Testis (tissue), 2 donors: ENCODE results near the gene GEMIN5.

Source experiments
- CTCF ChIP-seq, 3 experiments: fragments of 450-650 bp in 2 of 3; fragments of 200-600 bp in 1 of 3; sonication (generic) in 1 of 3; IDR thresholded peaks; one replicate each; pipeline ENCODE4 v1.5.1; 2016 to 2019; ENCODE audit warnings: antibody characterized with exemption in 3 of 3, mild to moderate bottlenecking in 2 of 3, moderate library complexity in 1 of 3
- POLR2A ChIP-seq: fragments of 450-650 bp; IDR thresholded peaks from one replicate; pipeline ENCODE4 v1.6.1; 2017; ENCODE audit warnings: antibody characterized with exemption, mild to moderate bottlenecking, moderate library complexity

GRCh38 chr5:154986151-154986550 is 48.1 kb upstream of the GEMIN5 start:
- TF ChIP-seq POLR2A = no peak
- TF ChIP-seq CTCF (IDR thresholded peaks at IDR 0.05) = no peak
